Right atrium auricular region (tissue), 2 donors: ENCODE results near the gene DPP4. TPM values are rescaled to one million over a fixed set of nuclear protein-coding genes. Genes with fewer than 3 reads are reported as not detected.

Experiments
- DNase-seq: peaks from one replicate; pipeline ENCODE4 v3.0.0-alpha.2; 2019; ENCODE audit warnings: low spot score
- H3K27ac ChIP-seq, 2 donors: fragments of 200-600 bp; sonication (generic); 1 replicate in 1 of 2; 2 replicates in 1 of 2; pipeline ENCODE4 v1.5.1; 2016 to 2019
- H3K27me3 ChIP-seq, 2 donors: fragments of 200-600 bp; sonication (generic); one replicate each; pipeline versions ENCODE4 v1.5.1 to v1.6.0; 2017 to 2019
- H3K36me3 ChIP-seq: fragments of 200-600 bp; sonication (generic); one replicate; pipeline ENCODE4 v1.5.1; 2016
- H3K4me1 ChIP-seq, 2 donors: fragments of 200-600 bp; sonication (generic); one replicate each; pipeline versions ENCODE4 v1.5.1 to v1.6.0; 2017 to 2019
- H3K4me3 ChIP-seq, 2 donors: fragments of 200-600 bp; sonication (generic); 1 replicate in 1 of 2; 2 replicates in 1 of 2; pipeline ENCODE4 v1.5.1; 2017 to 2019; ENCODE audit warnings: mild to moderate bottlenecking in 1 of 2, moderate library complexity in 1 of 2
- H3K9me3 ChIP-seq, 2 donors: fragments of 200-600 bp; sonication (generic); one replicate each; pipeline ENCODE4 v1.5.1; 2019
- CTCF ChIP-seq, 2 donors: fragments of 200-600 bp; sonication (generic); IDR thresholded peaks; one replicate each; pipeline ENCODE4 v1.5.1; 2019; ENCODE audit warnings: antibody characterized with exemption in 2 of 2
- total RNA-seq, 2 donors: library from RNA; depleted of rRNA; stranded (reverse); fragments of >200 nt; gene quantifications; one replicate each; pipeline ENCODE4 v1.1.0, GENCODE V29; 2016

DPP4 gene
- total RNA-seq, 2 donors from 2014 or later = 4.5 to 6.8 TPM

GRCh38 chr2:162021516-162022058, 52.4 kb downstream of the DPP4 start:
- H3K9me3 ChIP-seq = no peaks in the 10 kb centered on the region
- H3K36me3 ChIP-seq = no peaks in the 10 kb centered on the region
- no peak overlapping the region for H3K4me3 ChIP-seq
- no peak overlapping the region for H3K27ac ChIP-seq
- no peak for TF ChIP-seq CTCF (IDR thresholded peaks at IDR 0.05)
- no peaks in the 10 kb centered on the region for H3K27me3 ChIP-seq
- H3K4me1 ChIP-seq = peaks cover 0 to 6% of the 10 kb centered on the region in 2 donors
- DNase-seq = no peak

GRCh38 chr2:162018530-162018929, 55.5 kb downstream of the DPP4 start:
- H3K36me3 ChIP-seq = no peaks in the 10 kb centered on the region
- no peak overlapping the region for H3K4me3 ChIP-seq
- DNase-seq = no peak
- no peaks in the 10 kb centered on the region for H3K9me3 ChIP-seq
- no peaks in the 10 kb centered on the region for H3K27me3 ChIP-seq
- H3K4me1 ChIP-seq = peaks cover 0 to 6% of the 10 kb centered on the region in 2 donors
- TF ChIP-seq CTCF (IDR thresholded peaks at IDR 0.05) = no peak
- no peak overlapping the region for H3K27ac ChIP-seq

- Histone ChIP-seq H3K4me3 (no peak overlapping the region), H3K27ac (no peak overlapping the region), H3K36me3 (no peaks in the 10 kb centered on the region), H3K27me3 (no peaks in the 10 kb centered on the region), H3K4me1 (no peaks in the 10 kb centered on the region), H3K9me3 (no peaks in the 10 kb centered on the region)
- no peak for DNase-seq
- no peak for TF ChIP-seq CTCF (IDR thresholded peaks at IDR 0.05)
These were observed 56.8 kb downstream of the DPP4 start for GRCh38 chr2:162017233-162017632.

- H3K9me3 ChIP-seq = no peaks in the 10 kb centered on the region
- TF ChIP-seq CTCF (IDR thresholded peaks at IDR 0.05) = no peak
- H3K4me3 ChIP-seq = no peak overlapping the region
- H3K27me3 ChIP-seq = no peaks in the 10 kb centered on the region
- DNase-seq = no peak
- H3K4me1 ChIP-seq = no peaks in the 10 kb centered on the region
- no peaks in the 10 kb centered on the region for H3K36me3 ChIP-seq
- H3K27ac ChIP-seq = no peak overlapping the region
These were observed 57.9 kb downstream of the DPP4 start for GRCh38 chr2:162016080-162016479.

GRCh38 chr2:162014751-162015150, 59.3 kb downstream of the DPP4 start:
- no peaks in the 10 kb centered on the region for H3K9me3 ChIP-seq
- H3K36me3 ChIP-seq = no peaks in the 10 kb centered on the region
- H3K27ac ChIP-seq = no peak overlapping the region
- no peak for TF ChIP-seq CTCF (IDR thresholded peaks at IDR 0.05)
- no peaks in the 10 kb centered on the region for H3K27me3 ChIP-seq
- no peak overlapping the region for H3K4me3 ChIP-seq
- no peaks in the 10 kb centered on the region for H3K4me1 ChIP-seq
- no peak for DNase-seq
